Stimulated activated CD8-positive, alpha-beta memory T cell treated with anti-CD3 and anti-CD28 coated beads, Interleukin-7, amount 100 ng/mL, for 24 hours (primary cell): ENCODE measurements around the gene ARHGEF7.

Source experiments
- DNase-seq: peaks from one replicate; pipeline ENCODE4 v3.0.0-alpha.2; 2020; ENCODE audit warnings: low read depth

ARHGEF7 gene

DNA sequence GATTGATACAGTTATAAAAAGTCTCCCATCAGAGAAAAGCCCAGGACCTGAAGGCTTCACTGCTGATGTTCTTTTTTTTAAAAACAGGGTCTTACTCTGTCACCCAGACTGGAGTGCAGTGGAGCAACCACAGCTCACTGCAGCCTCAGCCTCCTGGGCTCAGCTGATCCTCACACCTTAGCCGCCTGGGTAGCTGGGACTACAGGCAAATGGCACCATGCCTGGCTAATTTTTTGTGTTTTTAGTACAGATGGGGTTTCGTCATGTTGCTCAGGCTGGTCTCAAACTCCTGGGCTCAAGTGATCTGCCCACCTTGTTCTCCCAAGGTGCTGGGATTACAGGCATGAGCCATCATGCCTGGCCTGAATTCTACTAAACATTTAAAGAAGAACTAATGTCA lies 238.4 kb downstream of the ARHGEF7 start:
- DNase-seq = no peak

DNA sequence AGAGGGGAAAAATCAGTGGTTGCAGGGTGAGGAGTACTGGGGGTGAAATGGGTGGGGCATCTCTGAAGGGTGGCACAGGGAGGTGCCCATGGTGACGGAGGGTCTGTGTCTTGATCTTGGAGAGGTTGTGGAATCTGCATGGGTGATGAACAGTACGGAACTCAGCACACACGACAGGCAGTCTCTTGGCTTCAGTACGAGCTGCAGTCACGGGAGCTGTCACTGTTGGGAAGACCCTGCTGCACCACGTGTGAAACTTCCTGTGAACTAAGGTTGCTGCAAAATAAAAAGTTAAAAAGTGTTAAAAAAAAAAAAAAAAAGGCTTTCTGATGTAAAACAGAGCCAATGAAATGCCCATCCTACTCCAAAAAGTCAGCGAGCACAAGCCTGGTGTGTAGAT lies 239.7 kb downstream of the ARHGEF7 start:
- no peak for DNase-seq
